Measurements from ENCODE around the gene LCN6.
"Not testable (repeated sequence)": the region's sequence is repeated elsewhere in the genome, so short reads cannot be mapped to it uniquely, and the experiment has no call there.

Gene LCN6

DNA sequence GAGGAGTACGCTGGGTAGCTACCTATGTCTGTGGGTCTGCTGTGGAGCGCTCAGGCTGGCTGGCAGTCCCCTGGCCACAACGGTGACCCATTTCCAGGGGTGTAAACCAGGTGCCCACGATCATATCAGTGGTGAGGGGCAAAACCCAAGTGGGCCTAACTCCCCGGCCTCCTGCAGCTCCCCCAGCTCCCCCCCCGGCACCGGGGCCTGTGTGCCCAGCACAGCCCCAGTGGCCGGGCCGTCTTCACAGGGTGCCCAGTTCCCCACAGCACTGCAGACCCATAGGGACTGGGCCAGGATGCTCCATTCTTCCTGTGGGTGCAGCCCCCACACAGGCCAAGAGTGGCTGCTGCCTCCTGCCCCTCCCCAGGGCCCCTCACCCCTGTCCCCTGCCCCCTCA is 10.7 kb upstream of the LCN6 start:
- DNase-seq = no peak

DNA sequence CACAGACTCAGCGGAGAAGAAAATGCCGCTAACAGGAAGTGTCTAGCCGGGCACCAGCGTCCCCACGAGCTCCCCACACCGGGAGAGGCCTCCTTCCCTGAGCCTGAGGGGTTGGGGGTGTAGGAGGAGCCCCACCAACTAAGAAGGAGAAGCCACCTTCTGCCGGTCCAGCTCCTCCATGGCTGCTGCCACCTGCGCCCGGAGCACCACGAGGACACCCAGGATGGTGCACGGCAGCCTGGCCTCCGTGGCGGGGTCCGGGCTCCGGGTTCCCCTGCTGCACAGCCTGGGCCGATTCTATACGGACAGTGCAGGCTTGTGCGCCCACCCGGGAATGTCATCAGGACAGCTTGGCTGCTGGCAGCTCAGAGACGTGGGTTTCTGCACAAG is 9.4 kb upstream of the LCN6 start:
- DNase-seq = no peak

DNA sequence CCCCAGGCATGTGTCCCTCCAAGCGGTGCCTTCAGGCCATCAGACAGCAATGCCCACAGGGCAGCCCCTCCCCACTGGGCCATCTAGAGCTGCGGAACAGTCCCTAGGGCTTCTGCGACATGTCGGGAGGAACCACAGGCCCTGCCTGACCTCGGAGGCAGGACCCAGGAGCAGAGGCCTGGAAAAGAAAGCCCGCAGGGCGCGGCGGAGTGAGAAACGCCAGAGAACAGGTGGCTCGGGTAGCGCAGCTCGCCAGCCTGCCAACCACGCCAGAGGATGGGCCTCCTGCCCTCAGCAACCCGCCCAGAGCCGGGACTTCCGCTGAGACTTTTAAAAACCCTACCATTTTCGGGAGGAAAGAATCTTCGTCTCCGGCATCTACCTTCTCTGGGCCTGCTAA is 9.0 kb upstream of the LCN6 start:
- no peak for DNase-seq

DNA sequence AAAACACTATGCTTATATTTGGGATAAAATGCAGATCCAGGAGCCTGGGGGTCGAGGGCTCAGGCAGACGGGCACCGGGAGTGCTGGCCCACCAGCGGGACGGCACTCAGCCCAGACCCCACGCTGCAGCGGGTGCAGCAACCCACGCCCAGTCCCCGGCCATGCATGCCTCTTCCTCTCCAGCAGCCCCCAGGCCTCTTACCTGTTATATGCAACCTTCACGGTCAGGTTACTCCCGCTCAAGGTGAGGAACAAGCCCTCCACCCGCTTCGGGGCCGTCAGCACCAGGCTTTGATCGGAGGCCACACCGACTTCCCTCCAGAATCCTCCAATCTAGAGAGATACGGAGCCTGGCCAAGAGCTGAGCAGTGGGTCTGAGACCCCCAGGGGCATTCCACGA is 8.5 kb upstream of the LCN6 start:
- DNase-seq = no peak

DNA sequence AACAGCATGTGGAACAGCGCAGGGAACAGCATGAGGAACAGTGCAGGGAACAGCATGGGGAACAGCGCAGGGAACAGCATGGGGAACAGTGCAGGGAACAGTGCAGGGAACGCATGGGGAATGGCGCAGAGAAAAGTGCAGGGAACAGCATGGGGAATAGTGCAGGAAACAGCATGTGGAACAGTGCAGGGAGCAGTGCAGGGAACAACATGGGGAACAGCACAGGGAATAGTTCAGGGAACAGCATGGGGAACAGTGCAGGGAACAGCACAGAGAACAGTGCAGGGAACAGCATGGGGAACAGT is 7.8 kb upstream of the LCN6 start:
- no peak for DNase-seq

DNA sequence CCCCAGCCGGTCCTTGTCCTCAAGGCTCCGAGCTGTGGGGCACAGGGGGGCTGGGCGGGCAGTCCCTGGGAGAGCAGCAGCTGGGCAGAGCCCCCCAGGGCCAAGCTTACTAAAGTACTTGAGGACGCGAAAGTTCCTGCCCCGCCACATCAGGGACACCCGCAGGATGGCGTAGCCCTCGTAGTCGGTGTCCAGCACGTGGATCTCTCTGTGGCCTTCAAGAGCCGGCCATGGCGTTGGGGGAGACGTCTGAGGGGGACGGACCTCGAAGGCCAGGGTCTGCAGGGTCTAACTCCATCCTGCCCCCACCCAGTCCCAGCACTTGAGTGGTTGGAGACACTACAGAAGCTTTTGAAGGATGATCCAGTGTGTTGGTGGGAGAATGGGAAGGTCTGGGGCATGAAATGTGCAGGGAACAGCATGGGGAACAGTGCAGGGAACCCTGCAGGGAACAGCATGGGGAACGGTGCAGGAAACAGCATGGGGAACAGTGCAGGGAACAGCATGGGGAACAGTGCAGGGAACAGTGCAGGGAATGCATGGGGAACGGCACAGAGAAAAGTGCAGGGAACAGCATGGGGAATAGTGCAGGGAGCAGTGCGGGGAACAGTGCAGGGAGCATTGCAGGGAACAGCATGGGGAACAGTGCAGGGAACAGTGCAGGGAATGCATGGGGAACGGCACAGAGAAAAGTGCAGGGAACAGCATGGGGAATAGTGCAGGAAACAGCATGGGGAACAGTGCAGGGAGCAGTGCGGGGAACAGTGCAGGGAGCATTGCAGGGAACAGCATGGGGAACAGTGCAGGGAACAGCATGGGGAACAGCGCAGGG is 7.2 kb upstream of the LCN6 start:
- DNase-seq = not testable (repeated sequence)

DNA sequence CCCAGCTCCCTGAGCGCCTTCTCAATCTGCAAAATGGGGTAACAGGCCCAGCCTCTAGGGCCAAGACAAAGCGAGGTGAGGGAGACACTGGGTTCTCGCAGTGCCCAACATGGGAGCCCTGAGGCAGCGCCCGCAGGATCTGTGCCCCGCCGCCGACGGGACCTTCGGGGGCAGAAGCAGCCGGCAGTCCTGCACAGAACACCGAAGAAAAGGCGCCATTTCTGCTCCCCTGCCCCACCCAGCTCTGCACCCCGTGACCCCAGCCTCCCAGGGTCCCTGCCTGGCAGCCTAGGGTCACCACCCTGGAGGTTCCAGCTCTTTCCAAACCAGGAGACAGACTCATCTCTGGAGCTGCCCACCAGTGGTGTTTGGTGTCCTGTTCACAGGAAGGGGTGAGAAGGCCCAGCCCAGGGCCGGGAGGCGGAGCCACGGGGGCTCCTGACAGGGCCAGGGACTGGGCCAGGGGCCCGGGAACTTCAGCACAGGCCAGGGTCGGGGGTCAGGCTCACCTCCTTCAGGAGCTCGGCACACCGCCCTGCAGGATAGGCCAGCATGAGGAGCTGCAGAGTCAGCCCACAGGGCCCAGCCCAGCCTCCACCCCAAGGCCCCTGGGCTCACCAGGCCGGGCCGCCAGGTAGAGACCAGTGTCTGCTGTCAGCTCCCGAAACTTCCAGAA is 6.4 kb upstream of the LCN6 start:
- DNase-seq = no peak

DNA sequence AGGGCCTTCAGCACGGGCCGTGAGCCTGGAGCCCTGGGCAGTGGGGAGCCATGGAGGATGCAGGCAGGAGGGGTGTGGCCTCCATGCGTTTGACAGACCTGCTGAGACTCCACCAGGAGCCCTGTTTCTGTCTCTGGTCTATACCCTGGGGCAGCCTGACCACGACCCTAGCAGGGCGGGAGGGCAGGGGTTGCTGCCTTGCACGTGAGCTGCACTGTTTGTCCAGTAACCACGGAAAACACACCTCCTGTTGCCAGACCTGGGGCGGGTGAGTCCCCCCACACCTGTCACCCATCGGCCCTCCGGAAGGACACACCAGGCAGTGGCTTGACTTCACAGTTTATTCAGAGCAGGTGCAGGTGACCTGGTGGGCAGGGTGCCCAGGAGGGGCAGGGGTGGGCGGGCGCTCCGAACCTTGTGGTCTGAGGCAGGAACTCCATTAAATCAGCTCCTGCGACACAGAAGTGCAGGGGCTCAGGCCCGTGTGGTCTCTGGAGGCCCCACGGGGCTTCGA is 5.8 kb upstream of the LCN6 start:
- DNase-seq = no peak

DNA sequence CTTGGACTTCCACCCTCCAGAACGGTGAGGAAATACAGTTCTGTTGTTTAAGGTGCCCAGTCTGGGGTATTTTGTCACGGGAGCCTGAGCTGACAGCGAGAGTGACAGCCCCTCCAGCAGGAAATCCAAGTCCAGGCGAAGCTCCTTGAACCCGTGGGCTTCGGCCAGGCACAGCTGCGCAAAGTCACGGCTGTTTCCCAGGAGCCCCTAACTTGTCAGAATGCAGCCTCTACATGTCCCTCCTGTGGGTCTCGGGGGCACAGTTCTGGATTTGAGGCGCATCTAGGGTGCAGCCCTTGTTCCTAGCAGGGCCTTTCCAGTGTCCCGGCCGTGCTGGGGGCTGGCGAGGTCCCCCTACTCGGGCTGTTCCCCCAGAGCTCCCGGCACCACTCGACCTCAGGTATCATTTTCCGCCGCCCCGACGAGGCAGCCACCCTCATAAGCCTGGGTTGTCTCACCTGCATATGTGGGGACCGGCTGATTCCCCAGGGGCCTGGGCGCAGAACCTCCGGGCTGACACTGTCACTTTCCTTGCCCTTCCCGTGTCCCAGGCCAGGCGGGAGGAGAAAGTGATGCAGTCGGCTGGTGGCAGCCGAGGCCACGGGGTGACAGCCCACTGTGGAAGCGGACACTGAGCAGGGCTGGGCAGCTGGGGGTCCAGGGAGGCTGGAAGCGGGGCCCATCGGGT is 5.2 kb upstream of the LCN6 start:
- no peak for DNase-seq

DNA sequence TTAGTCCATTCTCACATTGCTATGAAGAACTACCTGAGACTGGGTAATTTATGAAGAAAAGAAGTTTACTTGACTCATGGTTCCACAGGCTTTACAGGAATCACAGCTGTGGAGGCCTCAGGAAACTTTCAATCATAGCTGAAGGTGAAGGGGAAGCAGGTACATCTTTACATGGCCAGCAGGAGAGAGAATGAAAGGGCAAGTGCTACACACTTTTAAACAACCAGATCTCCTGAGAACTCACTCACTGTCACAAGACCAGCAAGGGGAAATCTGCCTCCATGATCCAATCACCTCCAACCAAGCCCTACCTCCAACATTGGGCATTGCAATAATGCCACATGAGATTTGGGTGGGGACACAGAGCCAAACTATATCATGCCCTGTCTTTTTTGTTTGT is 3.5 kb upstream of the LCN6 start:
- DNase-seq = no peak

DNA sequence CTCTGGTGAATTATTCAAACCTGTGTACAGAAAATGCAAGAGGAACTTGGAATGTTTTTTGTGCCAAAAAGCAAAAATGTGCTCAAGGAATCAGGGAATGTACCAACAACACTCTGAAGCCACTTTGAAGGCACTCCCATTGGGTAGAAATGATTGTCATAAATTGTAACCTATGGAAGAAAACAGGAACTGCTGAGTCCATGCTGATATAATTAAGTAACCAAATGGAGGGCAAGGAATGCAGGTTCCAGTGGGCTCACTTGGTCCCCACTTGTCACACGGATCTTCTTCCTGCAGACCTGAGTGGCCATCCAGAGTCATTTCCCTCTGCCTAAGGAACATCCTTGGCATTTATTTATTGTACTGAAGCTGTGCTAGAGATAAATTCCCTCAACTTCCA is 2.9 kb upstream of the LCN6 start:
- DNase-seq = no peak

DNA sequence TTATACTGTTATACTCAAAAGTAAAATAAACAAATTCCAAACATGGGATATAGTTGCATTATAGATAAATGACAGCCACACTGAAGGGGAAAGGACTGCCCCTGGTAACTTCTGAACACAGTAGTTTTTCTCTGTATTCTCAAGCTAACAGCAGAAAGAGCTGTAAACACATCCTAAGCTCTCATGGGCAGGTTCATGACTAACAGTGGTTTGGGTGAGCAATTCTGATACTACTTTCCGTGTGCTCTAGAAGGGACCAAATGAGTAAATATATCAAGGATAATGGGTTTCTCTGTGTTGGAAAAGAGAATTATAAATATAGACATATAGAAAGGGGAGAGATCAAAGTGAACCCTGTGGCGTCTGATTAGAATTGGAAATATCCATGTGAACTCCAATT is 2.2 kb upstream of the LCN6 start:
- DNase-seq = no peak

DNA sequence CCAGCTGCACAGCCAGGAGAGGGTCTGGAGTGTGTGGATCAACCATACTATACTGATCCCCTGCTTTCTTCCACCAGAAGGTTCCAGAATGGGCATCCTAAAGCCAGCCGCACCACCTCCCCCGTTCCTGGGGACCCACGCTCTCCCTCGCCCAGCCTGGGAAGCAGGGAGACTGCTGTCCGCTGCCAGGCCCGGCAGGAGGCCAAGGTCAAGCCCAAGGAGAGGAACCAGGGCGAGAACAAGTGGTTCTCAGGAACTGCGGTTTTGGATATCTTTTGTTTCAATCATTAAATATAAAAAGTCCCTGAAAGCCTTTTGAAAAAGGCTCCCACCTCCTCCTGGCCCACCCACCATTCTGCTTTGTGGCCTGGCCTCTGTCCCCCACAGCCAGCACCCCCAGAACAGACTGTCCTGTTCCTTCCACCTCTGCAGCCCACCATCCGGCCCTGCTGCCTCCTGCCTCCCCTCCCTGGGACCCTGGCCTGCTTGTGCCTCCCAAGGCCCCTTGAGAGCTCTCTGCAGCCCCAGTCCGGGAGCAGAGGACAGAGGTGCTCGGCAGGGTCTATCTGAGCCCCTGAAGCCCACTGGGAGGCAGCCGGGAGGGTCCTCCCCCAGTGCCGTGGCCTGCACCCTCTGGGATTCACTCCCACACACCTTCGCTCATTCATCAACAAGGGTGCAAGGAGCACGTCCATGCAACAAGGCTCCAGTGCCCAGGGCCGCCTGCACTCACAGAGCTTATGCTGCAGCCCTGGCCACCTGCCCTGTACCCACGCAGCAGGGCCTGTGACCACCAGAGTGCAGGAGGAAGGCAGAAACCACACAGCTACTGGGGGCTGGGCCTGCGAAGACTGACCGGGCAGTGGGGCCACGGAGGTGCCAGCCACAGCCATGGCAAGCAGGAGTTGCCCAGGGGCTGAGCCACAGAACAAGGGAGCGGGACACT is 614 bp upstream of the LCN6 start:
- no peak for DNase-seq

DNA sequence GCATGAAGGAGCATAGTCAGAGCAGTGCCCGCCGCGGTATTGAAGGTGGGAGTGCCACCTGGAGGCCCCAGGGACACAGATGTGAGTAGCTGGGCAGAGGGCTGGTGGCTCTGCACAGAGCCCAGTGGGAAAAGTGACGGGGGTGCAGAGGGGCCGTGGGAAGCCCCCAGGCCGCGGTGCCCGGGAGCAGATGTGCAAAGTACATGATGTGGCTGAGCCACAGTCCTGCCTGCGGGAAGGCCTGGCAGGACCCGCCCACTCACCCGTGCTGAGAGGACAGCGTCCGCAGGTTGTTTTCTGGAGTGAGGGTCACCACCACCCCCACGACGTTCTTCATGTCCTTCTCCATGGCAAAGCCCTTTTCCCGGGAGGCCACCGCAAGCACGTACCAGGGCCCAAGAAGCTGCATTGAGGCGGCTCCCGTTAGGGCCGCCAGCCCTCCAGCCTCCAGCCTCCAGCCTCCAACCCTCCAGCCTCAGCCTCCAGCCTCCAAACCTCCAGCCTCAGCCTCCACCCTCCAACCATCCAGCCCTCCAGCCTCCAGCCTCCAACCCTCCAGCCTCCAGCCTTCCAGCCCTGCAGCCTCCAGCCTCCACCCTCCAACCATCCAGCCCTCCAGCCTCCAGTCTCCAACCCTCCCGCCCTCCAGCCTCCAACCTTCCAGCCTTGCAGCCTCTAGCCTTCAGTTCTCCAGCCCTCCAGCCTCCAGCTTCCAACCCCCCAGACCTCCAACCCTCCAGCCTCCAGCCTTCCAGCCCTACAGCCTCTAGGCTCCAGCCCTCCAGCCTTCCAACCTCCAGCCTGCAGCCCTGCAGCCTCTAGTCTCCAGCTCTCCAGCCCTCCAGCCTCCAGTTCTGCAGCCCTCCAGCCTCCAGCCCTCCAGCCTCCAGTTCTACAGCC is 914 bp downstream of the LCN6 start:
- DNase-seq = no peak

DNA sequence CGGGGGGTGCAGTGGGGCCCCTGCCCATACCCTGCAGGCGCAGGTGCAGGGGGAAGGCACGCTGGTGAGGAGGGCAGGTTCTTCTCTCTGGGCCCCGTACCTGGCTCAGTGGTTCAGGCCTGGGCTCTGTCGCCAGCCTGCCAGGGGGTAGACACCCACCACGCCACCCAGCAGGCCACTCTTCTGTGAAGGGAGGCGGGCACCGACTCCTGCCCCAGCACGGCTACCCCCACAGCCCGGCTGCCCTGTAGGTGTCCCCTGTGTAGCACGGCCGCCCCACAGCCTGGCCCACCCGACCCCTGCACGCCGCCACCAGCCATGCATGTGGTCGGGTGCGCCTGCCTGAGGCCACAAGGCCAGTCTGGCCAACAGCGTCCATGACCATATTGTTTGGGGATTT is 1.7 kb downstream of the LCN6 start:
- DNase-seq = no peak

DNA sequence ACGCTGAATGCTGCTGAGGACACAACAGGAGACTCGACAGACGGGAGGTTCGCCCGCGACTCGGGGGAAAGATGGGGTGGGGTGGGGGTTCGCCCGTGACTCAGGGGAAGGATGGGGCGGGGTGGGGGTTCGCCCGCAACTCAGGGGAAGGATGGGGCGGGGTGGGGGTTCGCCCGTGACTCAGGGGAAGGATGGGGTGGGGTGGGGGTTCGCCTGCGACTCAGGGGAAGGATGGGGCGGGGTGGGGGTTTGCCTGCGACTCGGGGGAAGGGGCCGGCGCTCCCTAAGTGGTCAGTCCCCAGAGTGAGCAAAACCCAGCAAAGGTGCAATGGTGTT is 2.2 kb downstream of the LCN6 start:
- no peak for DNase-seq

DNA sequence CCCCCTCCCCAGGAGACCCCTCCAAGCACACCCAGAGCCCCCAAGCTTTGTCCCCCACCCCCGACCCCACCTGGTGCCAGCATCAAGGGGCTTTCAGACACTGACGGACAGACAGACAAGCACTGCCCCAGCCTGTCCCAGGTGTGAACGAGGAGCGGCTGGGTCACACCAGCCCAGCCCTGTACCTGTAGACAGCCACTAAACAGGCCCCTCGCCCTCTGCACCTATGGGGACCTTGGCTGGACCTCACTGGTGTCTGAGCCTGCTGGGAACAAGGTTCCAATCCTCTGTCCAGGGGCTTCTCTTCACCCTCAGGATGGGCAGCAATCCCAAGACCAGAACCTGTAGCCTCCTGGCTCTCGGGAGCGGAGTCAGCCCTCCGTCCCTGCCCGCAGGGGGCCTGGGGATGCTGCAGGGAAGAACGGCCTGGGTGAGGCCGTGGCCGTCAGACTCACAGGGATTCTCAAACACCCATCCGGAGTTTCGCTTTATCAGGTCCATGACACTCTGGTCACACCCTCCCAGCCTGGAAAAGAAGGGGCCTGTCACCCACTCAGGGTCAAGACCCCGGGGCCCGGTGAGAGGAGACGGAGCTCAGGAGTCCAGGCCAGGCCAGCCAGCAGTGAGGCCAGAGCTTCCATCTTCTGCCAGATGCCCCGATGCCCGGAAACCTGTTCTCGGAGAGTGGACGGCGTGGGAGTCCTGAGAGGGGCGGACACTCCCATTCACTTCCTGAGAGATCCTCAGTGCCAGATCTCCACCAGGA is 2.8 kb downstream of the LCN6 start:
- no peak for DNase-seq

DNA sequence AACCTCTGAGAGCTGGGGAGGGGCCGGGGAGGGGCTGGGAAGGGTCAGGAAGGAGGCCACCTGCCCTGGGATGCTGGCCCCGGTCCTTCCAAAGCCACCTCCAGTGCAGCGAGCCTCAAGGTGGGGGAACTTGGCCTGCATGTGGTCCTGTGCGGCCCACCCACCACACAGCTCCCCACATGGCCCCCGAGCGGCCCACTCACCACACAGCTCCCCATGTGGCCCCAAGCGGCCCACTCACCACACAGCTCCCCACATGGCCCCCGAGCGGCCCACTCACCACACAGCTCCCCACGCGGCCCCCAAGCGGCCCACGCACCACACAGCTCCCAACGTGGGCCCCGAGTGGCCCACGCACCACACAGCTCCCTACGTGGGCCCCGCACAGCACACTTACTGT is 3.6 kb downstream of the LCN6 start:
- DNase-seq = no peak

DNA sequence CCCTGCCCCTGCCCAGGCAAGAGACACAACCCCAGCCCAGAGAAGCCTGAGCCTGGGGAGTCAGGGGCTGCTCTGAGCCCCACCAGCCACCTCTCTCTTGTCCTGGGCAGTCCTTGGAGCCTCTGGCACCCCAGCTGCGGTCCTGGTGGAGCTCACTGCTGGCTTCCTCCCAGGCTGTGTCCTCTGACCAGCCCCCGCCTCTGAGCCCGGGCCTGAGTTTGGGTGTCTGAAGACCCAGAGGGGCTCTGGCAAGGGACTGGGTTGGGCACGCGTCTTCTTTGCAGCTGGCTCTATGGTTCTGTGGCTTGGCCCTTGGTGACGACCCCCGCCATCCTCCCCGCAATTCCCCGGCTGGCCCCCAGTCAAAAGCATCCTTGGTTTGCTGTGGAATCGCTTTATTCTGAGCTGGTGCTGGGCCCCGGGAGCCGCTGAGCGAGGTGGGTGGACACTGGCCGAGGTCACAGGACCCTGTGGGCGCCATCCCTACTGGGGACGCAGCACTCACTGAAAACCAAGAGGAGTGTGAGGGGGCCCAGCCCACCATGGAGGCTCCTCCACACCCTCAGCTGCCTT is 4.6 kb downstream of the LCN6 start:
- DNase-seq = no peak

DNA sequence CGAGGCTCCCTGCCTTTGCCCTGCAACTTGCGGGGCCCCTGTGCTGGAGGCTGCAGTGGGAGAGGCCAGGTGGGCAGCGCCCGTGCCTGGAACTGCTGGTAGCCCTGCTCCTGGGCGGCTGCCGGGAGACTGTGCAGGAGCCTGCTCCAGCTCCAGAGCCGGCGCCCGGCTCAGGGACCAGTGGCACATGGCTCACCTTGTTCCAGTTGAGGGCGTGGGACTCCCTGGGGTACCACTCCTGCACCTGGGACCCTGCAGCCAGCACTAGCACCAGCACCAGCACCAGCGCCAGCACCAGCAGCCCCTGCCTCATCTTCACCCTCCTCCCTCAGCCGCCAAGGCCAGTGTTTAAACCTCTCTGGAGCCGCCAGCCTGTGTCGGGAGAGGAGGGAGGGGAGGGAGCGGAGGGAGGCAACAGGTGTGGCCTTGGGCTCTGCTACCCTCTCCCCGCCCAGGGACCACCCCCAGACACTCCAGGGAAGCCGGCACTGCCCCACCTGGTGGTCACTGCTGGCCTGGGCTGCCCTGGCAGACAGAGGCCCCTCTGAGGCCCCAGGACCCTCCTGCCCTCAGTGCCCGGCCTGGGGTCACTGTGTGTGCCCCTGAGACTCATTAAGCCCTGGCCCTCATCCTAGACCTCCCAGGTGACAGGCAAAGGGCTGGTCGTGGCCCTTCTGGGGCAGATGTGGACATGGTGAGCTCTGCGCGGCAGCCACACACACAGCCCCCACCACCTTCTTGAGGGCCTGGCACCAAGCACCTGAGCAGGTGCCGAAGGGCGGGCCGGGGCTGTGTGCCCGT is 5.5 kb downstream of the LCN6 start, which contains the start of gene LCN10:
Gene LCN10 (minus strand): TSS at position 350 of the 801 bp plus-strand sequence. CDS start 37 bp downstream, at position 313.
- no peak for DNase-seq

All from NCI-H187 treated with DMSO at 0.1 percent for 48 hours (cell line).